Right lung (tissue), 10 donors: ENCODE data around the gene BLM. TPM values are rescaled to one million over a fixed set of nuclear protein-coding genes. Genes with fewer than 3 reads are reported as not detected.
A peak's percentile ranks its signal among the peaks of the same experiment; 100 is the strongest.
"Not testable (repeated sequence)": the region's sequence is repeated elsewhere in the genome, so short reads cannot be mapped to it uniquely, and the experiment has no call there.

Experiments used
- DNase-seq, 2 donors: peaks; one replicate each; pipeline ENCODE4 v3.0.0-alpha.2; 2013
- long read RNA-seq, 8 donors: transcript quantifications; one replicate each; lab custom pipeline, GENCODE V29; 2026
- polyA plus RNA-seq, 5 donors: library from polyadenylated mRNA; unstranded; fragments of 120-200 nt; gene quantifications; one replicate each; pipeline versions ENCODE4 v1.2.1 to v1.2.3, GENCODE V29; 2013; ENCODE audit warnings: inconsistent platforms in 1 of 5, low replicate concordance in 1 of 5; ENCODE audit not compliant: insufficient read length in 5 of 5, insufficient read depth in 1 of 5

BLM gene
- polyA plus RNA-seq, result 10 to 100 TPM in 3 of 5 donors, 1 to 10 TPM in 2; 6.5 to 16.3 (median 10.5) TPM
- long read RNA-seq, donor 1, result 0 reads
- long read RNA-seq, donor 2, full-length matches to known transcripts, result 1 of 1 reads
- long read RNA-seq, donor 2, partial matches to known transcripts, result 0 of 1 reads
- long read RNA-seq, donor 2, other reads (novel, unspliced or antisense), result 0 of 1 reads
- long read RNA-seq, donor 3, result 0 reads
- long read RNA-seq, donor 4, result 0 reads
- long read RNA-seq, donor 5, result 0 reads
- long read RNA-seq, donor 6, result 0 reads
- long read RNA-seq, donor 7, result 0 reads
- long read RNA-seq, donor 8, result 0 reads

- DNase-seq, result peak; percentile 97 to 98
Measured at GRCh38 chr15:90716976-90717821, at the start of gene BLM. BLM (plus strand) TSS chr15:90717346; CDS start chr15:90747393, 30,047 bp downstream.

DNA sequence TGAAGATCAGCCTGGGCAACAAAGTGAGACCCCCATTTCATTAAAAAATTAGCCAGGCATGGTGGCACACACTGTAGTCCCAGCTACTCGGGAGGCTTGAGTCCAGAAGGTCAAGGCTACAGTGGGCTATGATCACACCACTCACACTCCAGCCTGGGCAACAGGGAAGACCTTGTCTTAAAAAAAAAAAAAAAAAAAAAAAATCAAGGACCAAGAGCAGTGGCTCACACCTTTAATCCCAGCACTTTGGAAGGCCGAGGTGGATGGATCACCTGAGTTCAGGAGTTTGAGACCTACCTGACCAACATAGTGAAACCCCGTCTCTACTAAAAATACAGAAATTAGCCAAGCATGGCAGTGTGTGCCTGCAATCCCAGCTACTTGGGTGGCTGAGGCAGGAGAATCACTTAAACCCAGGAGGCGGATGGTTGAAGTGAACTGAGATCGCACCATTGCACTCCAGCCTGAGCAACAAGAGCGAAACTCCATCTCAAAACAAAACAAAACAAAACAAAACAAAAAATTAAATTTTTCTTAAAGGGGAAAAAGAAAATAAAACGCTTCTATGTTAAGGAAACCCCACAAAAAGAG is 49.3 kb upstream of the BLM start:
- DNase-seq, result not testable (repeated sequence)

- not testable (repeated sequence) for DNase-seq
Measured at GRCh38 chr15:90670631-90671030, 46.5 kb upstream of the BLM start.

DNA sequence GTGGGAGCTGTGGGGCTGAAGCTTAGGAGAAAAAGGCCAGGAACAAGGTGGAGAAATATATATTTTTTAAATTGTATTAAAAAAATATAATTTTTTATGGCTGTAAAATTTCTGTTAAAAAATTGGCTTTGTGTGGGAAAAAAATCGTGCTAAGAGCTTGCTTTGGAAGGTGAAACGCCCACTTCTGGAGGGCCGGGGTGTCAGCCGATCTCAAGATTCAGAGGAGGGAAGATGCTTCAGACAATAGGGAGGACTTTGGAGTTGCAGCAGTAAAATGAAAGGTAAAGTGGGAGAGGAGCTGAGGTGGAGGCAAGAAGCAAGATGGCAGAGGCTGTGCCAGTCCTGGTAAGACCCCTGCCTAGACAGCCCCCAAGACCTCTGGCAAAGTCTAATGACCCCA is 45.9 kb upstream of the BLM start:
- no peak for DNase-seq

DNA sequence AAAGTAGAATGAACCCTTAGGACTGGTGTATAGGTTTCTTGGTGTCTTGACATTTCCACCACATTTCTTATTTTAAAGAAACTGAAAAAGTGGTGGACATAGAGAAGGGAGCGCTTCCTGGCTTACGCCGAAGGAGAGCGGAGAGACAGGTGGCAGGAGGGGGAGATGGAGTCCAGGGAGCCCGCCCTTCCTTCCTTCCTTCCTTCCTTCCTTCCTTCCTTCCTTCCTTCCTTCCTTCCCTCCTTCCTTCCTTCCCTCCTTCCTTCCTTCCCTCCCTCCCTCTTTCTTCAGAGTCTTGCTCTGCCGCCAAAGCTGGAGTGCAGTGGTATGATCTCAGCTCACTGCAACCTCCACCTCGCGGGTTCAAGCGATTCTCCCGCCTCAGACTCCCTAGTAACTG is 43.8 kb upstream of the BLM start:
- not testable (repeated sequence) for DNase-seq

- no peak for DNase-seq
Measured at GRCh38 chr15:90674476-90674875, 42.7 kb upstream of the BLM start.

GRCh38 chr15:90675464-90675863 is 41.7 kb upstream of the BLM start:
- no peak for DNase-seq

DNA sequence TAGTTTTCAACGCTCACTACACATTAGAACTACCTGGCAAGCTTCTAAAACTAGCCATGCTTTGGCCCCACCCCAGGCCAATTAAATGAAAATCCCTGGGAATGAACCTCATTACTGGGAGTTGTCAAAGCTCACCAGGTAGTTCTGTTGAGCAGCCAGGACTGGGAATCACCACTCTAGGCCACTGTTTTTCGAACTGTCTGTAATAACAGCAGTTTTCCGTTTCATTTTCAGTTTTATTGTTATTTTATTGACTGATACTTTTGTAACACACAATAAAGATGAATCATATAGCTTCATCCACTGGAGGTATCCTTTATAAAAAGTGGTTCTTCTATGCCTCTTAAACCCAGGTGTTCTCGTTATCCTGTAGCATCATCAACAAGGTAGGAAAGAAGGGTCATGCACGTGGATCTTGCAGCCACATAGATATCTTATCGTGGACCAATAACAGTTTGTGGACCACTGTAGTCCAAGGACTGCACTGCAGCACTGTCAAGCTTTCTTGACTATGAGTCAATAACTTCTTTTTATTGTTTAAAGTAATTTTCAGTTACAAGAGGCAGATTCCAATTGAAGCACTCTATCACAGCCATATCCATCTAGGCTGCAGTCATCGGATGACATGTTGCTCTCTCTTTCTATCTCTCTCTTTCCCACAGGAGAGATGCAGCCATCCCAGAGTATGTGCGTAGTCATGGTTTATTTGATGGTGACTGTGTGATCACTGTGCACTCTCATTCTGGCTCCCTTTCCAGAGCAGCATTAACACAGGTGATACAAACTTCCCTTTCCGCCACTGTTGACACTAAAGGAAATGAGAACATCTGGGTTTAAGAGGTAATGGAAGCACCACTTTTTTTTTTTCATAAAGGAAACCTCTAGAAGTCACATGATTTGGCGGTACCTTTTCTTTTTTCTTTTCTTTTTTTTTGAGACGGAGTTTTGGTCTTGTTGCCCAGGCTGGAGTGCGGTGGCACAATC is 39.0 kb upstream of the BLM start:
- no peak for DNase-seq

GRCh38 chr15:90679959-90680358 is 37.2 kb upstream of the BLM start:
- DNase-seq, result no peak

GRCh38 chr15:90680371-90680935 is 36.7 kb upstream of the BLM start:
- no peak for DNase-seq

GRCh38 chr15:90681056-90681455 is 36.1 kb upstream of the BLM start:
- no peak for DNase-seq

DNA sequence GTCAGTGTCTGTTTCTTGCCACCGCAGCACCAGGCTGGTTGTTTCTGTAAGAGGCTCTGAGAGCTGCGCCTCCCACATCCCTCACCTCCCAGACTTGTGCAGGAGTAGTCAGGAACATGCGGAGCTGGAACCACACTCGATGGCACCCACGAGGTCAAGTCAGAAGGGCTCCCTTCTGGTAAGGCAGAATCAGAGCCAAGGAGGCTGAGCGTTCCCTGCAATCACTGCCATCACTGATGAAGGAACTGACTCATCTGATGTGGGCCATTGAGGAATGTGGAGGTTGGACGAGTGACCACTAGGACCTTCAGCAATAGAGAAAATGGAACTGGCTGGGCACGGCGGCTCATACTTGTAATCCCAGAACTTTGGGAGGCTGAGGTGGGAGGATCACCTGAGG is 35.7 kb upstream of the BLM start:
- DNase-seq, result no peak

DNA sequence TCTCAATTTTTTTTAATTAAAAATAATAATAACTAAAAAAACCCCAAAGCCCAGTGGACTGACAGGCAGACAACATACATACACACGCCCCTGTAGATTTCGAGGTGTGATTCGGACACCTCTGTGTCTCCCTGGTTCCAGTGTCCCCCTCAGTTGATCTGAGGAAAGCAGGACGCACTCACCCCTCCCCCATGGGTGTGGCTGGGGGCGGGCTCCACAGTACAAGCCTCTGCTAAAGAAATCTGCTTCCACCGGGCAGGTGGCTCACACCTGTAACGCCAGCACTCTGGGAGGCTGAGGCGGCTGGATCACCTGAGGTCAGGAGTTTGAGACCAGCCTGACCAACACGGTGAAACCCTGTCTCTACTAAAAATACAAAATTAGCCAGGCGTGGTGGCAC is 33.8 kb upstream of the BLM start:
- no peak for DNase-seq

GRCh38 chr15:90683876-90684275 is 33.3 kb upstream of the BLM start:
- DNase-seq, result no peak

DNA sequence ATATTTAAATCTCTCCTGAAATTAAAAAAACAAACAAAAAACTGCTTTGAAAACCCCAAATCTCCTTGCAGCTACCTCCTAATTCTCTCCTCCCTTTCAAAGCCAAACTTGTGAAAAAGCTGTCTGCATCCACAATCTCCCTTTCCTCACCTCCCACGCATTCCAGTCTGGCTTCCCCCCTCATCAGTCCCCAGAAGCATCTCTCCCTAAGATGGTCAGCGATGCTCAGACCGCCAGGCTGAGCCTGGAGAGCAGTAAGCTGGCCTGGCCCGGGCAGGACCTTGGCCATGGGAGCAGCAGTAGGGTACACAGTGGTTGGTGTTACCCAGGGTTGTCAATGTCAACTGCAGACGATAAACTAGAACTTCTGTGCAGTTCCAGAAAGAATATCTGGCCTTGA is 32.9 kb upstream of the BLM start:
- no peak for DNase-seq

GRCh38 chr15:90685591-90686434 is 31.3 kb upstream of the BLM start:
- no peak for DNase-seq

DNA sequence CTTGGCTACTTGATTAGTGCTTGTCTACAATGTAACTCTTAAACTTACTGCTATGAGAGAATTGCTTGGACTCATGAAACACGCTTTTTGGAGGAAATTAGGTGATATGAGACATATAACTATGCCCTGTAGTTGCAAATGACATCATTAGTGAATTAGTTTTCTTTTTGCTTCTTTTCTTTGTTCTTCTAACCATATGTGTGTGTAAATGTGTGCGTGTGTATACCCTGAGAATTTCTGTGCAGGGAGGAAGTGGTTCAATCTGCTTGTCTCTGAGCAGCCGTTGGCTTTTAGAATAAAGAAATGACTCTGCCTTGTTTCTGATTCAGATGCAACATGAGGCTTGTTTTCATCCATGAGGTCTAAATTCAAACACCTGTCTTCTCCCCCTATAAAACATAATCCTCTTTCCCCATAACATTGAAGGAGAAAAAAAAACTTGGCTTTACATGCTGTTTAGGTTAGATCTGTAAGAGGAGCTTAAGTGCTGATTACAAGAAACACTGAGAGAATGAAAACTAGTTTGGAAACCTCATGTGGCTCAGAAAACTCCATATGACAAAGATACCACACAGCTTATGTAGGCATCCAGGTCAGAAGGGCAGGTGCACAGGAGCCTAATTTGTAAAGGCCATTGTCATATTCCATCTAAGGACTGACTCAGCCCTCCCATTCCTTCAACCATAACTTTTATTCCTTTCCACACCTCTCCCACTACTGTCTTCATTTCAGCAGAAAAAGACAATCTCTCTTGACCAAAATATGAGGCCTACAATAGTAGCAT is 30.5 kb upstream of the BLM start:
- DNase-seq, result no peak

DNA sequence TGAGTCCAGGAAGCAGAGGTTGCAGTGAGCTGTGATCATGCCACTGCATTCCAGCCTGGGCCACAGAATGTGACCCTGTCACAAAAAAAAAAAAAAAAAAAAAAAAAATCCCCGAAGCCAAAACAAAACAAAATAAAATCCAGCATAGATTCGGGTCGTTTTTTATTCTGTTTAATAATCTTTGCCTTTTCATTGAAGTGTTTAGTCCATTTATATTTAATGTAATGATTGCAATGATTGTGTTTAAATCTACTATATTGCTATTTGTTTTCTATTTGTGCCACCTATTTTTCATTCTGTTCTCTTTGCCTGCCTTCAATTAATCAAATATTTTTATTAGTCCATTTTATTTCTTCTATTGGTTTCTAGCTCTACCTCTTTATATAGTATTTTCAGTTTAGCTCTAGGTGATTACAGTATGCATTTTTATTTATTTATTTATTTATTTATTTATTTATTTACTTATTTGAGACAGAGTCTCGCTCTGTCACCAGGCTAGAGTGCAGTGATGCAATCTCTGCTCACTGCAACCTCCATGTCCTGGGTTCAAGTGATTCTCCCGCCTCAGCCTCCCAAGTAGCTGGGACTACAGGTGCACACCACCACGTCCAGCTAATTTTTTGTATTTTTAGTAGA is 27.7 kb upstream of the BLM start:
- DNase-seq, result not testable (repeated sequence)

- DNase-seq, result no peak
Measured at GRCh38 chr15:90690585-90690984, 26.6 kb upstream of the BLM start.
